Measurements from ENCODE around the gene KAZN. TPM values are rescaled to one million over a fixed set of nuclear protein-coding genes. Genes with fewer than 3 reads are reported as not detected.

The KAZN gene
- total RNA-seq, 2 donors from 2014 or later: 0.31 to 1.4 TPM

GRCh38 chr1:14820295-14821085, 222.0 kb downstream of the KAZN start:
- no peak for ATAC-seq
- Mint-ChIP-seq H3K9me3 (no peaks in the 10 kb centered on the region), H3K4me1 (ENCODE audit: low read depth in 2 of 2) (no peaks in the 10 kb centered on the region), H3K27me3 (peaks cover 18 to 23% of the 10 kb centered on the region in 2 donors), H3K4me3 (no peak overlapping the region), H3K27ac (no peak overlapping the region), H3K36me3 (no peaks in the 10 kb centered on the region)
- no peak for DNase-seq (ENCODE audit: low spot score)

GRCh38 chr1:14822493-14822892, 224.0 kb downstream of the KAZN start:
- ATAC-seq: no peak
- H3K27me3 Mint-ChIP-seq: peaks cover 17 to 26% of the 10 kb centered on the region in 2 donors

DNA sequence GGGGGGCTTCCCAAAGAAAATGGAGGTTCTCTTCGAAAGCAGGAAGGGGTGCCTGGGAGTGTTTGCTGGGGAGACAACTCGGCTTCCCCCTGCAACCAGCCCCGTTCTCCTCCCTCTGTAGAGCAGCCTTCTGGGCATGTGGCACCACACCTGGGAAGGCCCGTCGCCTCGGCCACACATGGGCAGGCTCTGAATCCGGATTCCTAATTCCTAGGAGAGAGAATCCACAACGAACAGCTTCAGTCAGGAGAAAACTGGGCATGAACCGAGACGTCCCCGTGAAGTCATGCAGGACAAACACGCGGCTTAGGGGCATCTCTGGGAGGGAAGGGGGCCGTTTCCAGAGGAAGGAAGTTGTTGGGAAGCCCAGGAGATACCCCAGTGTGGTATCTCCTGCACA, 224.5 kb downstream of the KAZN start:
- no peak overlapping the region for H3K27ac Mint-ChIP-seq
- no peak overlapping the region for H3K4me3 Mint-ChIP-seq
- no peaks in the 10 kb centered on the region for H3K4me1 Mint-ChIP-seq (ENCODE audit: low read depth in 2 of 2)
- DNase-seq (ENCODE audit: low spot score) (no peak), ATAC-seq (no peak)
- peaks cover 18 to 21% of the 10 kb centered on the region in 2 donors for H3K27me3 Mint-ChIP-seq
- no peaks in the 10 kb centered on the region for H3K9me3 Mint-ChIP-seq
- H3K36me3 Mint-ChIP-seq: no peaks in the 10 kb centered on the region

More at GRCh38 chr1:14822493-14822892, 224.0 kb downstream of the KAZN start:
- Mint-ChIP-seq H3K9me3 (no peaks in the 10 kb centered on the region), H3K27ac (no peak overlapping the region), H3K36me3 (no peaks in the 10 kb centered on the region), H3K4me3 (no peak overlapping the region), H3K4me1 (ENCODE audit: low read depth in 2 of 2) (no peaks in the 10 kb centered on the region)
- DNase-seq (ENCODE audit: low spot score): no peak

- H3K36me3 Mint-ChIP-seq: no peaks in the 10 kb centered on the region
- peaks cover 17 to 26% of the 10 kb centered on the region in 2 donors for H3K27me3 Mint-ChIP-seq
- no peaks in the 10 kb centered on the region for H3K9me3 Mint-ChIP-seq
- no peak overlapping the region for H3K27ac Mint-ChIP-seq
- DNase-seq (ENCODE audit: low spot score) (no peak), ATAC-seq (no peak)
- no peaks in the 10 kb centered on the region for H3K4me1 Mint-ChIP-seq (ENCODE audit: low read depth in 2 of 2)
- no peak overlapping the region for H3K4me3 Mint-ChIP-seq
Observed at GRCh38 chr1:14824314-14824915, 225.9 kb downstream of the KAZN start.

GRCh38 chr1:14825396-14825795, 226.9 kb downstream of the KAZN start:
- ATAC-seq (no peak), DNase-seq (ENCODE audit: low spot score) (no peak)
- Mint-ChIP-seq H3K27ac (no peak overlapping the region), H3K27me3 (peaks cover 18 to 27% of the 10 kb centered on the region in 2 donors), H3K4me1 (ENCODE audit: low read depth in 2 of 2) (no peaks in the 10 kb centered on the region), H3K4me3 (no peak overlapping the region), H3K36me3 (no peaks in the 10 kb centered on the region), H3K9me3 (no peaks in the 10 kb centered on the region)

GRCh38 chr1:14826172-14826636, 227.7 kb downstream of the KAZN start:
- Mint-ChIP-seq H3K9me3 (no peaks in the 10 kb centered on the region), H3K36me3 (no peaks in the 10 kb centered on the region), H3K4me1 (ENCODE audit: low read depth in 2 of 2) (no peaks in the 10 kb centered on the region), H3K27me3 (peaks cover 19 to 23% of the 10 kb centered on the region in 2 donors), H3K4me3 (no peak overlapping the region), H3K27ac (no peak overlapping the region)
- no peak for DNase-seq (ENCODE audit: low spot score)
- no peak for ATAC-seq

- Mint-ChIP-seq H3K9me3 (no peaks in the 10 kb centered on the region), H3K36me3 (no peaks in the 10 kb centered on the region), H3K4me3 (no peak overlapping the region), H3K27ac (no peak overlapping the region), H3K4me1 (ENCODE audit: low read depth in 2 of 2) (no peaks in the 10 kb centered on the region), H3K27me3 (peaks cover 21 to 27% of the 10 kb centered on the region in 2 donors)
- DNase-seq (ENCODE audit: low spot score) (no peak), ATAC-seq (no peak)
Observed at GRCh38 chr1:14826731-14827326, 228.3 kb downstream of the KAZN start.

GRCh38 chr1:14827870-14828269, 229.4 kb downstream of the KAZN start:
- Mint-ChIP-seq H3K36me3 (no peaks in the 10 kb centered on the region), H3K27me3 (peaks cover 20 to 27% of the 10 kb centered on the region in 2 donors), H3K27ac (no peak overlapping the region), H3K4me3 (no peak overlapping the region), H3K9me3 (no peaks in the 10 kb centered on the region), H3K4me1 (ENCODE audit: low read depth in 2 of 2) (no peaks in the 10 kb centered on the region)
- ATAC-seq (no peak), DNase-seq (ENCODE audit: low spot score) (no peak)

DNA sequence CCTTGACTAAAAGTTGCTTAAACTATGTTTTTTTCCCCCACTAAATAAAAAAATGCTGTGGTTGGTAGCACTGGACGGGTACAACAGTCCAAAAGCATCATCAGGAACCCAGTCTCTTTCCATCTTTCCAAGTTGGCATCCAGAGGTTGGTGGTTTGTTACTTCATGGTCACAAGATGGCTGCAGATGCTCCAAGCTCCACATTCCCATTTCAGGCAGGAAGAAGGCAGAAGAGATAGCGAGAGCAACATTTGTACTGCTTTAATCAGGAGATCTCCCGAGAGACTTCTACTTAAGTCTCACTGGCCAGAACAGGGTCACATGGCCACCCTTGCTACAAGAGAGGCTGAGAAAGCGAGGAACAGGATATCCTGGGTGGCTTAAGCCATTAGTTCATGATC, 230.2 kb downstream of the KAZN start:
- H3K27ac Mint-ChIP-seq: no peak overlapping the region
- no peaks in the 10 kb centered on the region for H3K9me3 Mint-ChIP-seq
- no peak overlapping the region for H3K4me3 Mint-ChIP-seq
- H3K27me3 Mint-ChIP-seq: peaks cover 20 to 27% of the 10 kb centered on the region in 2 donors
- ATAC-seq: no peak
- no peak for DNase-seq (ENCODE audit: low spot score)
- no peaks in the 10 kb centered on the region for H3K4me1 Mint-ChIP-seq (ENCODE audit: low read depth in 2 of 2)
- H3K36me3 Mint-ChIP-seq: no peaks in the 10 kb centered on the region

DNA sequence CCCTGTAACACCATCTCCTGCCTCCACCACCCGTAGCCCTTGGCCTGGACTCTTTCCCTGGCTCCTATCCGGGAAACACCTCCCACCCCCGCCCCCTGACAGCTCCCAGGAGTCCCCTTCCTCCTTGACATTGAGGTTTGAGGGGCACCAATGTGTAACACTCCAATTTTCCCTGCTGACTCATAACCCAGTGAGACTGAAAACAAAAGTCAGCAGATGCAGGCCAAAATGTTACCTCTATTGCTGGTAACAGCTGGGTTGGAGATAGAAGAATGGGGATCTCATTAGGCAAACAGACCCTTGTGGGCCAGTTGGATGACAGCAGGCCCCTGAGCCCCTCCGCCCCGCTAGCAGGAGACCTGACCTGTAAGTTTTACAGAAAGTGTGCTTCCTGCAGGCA, 237.2 kb downstream of the KAZN start:
- no peak overlapping the region for H3K27ac Mint-ChIP-seq
- H3K9me3 Mint-ChIP-seq: peaks cover 2% of the 10 kb centered on the region
- H3K4me3 Mint-ChIP-seq: no peak overlapping the region
- no peaks in the 10 kb centered on the region for H3K4me1 Mint-ChIP-seq (ENCODE audit: low read depth in 2 of 2)
- H3K27me3 Mint-ChIP-seq: peaks cover 13 to 18% of the 10 kb centered on the region in 2 donors
- H3K36me3 Mint-ChIP-seq: peaks cover 3% of the 10 kb centered on the region
- no peak for DNase-seq (ENCODE audit: low spot score)
- ATAC-seq: no peak

- DNase-seq (ENCODE audit: low spot score) (no peak), ATAC-seq (no peak)
- Mint-ChIP-seq H3K27ac (no peak overlapping the region), H3K27me3 (peaks cover 6 to 14% of the 10 kb centered on the region in 2 donors), H3K4me3 (no peak overlapping the region), H3K4me1 (ENCODE audit: low read depth in 2 of 2) (no peaks in the 10 kb centered on the region), H3K36me3 (peaks cover 8% of the 10 kb centered on the region), H3K9me3 (peaks cover 4% of the 10 kb centered on the region)
Observed at GRCh38 chr1:14836426-14837140, 238.1 kb downstream of the KAZN start.

DNA sequence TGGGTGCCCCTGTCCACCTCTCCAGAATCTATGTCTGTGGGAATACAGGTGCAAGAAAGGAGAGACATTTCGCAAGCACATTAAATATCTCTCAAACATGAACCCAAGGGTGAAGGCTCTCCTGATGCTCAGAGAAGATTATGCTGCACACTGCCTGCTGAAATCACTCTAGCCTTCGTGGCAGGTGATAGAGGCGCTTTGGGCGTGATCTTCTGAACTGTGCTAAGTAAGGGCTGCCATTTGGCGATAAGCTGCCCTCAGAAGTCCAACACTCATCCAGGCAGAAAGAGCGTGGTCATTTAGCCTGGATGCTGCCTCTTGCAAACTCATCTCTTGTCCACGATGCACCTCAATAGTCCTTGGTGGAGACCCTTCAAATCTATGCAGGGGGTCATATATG, 241.9 kb downstream of the KAZN start:
- Mint-ChIP-seq H3K36me3 (peaks cover 17% of the 10 kb centered on the region), H3K4me1 (ENCODE audit: low read depth in 2 of 2) (no peaks in the 10 kb centered on the region), H3K4me3 (no peak overlapping the region), H3K27ac (no peak overlapping the region), H3K9me3 (peaks cover 15% of the 10 kb centered on the region), H3K27me3 (peaks cover 14 to 31% of the 10 kb centered on the region in 2 donors)
- ATAC-seq (no peak), DNase-seq (ENCODE audit: low spot score) (no peak)

- Mint-ChIP-seq H3K27me3 (peaks cover 17 to 34% of the 10 kb centered on the region in 2 donors), H3K27ac (no peak overlapping the region), H3K4me1 (ENCODE audit: low read depth in 2 of 2) (no peaks in the 10 kb centered on the region), H3K4me3 (no peak overlapping the region), H3K36me3 (peaks cover 17% of the 10 kb centered on the region), H3K9me3 (peaks cover 15% of the 10 kb centered on the region)
- no peak for ATAC-seq
- no peak for DNase-seq (ENCODE audit: low spot score)
Observed at GRCh38 chr1:14841456-14841855, 243.0 kb downstream of the KAZN start.
